Activated naive CD8-positive, alpha-beta T cell treated with anti-CD3 and anti-CD28 coated beads, Interleukin-2, amount 50 U/mL, for 24 hours (primary cell): ENCODE data around the gene KRTAP1-5.
"Not testable (repeated sequence)": the region's sequence is repeated elsewhere in the genome, so short reads cannot be mapped to it uniquely, and the experiment has no call there.

Source experiments
- ATAC-seq: fragments of 150-1000 bp; cut with Tn5 transposase; one replicate; pipeline ENCODE4 v1.10.0; 2021
- DNase-seq: peaks from one replicate; pipeline ENCODE4 v3.0.0; 2021
- H3K27ac Mint-ChIP-seq: one replicate; pipeline ENCODE4 v1.8.0; 2021; ENCODE audit warnings: mild to moderate bottlenecking, mixed read lengths
- H3K27me3 Mint-ChIP-seq: one replicate; pipeline ENCODE4 v1.8.0; 2021; ENCODE audit warnings: mixed read lengths
- H3K36me3 Mint-ChIP-seq: one replicate; pipeline ENCODE4 v1.8.0; 2021; ENCODE audit warnings: low read depth, mixed read lengths
- H3K4me1 Mint-ChIP-seq: one replicate; pipeline ENCODE4 v1.8.0; 2021; ENCODE audit warnings: mixed read lengths
- H3K4me3 Mint-ChIP-seq: one replicate; pipeline ENCODE4 v1.8.0; 2021; ENCODE audit warnings: mild to moderate bottlenecking, moderate library complexity, mixed read lengths
- H3K9me3 Mint-ChIP-seq: one replicate; pipeline ENCODE4 v1.8.0; 2021; ENCODE audit warnings: mixed read lengths

KRTAP1-5 gene

GRCh38 chr17:41002814-41003213, 24.2 kb downstream of the KRTAP1-5 start:
- Mint-ChIP-seq H3K36me3 (no peaks in the 10 kb centered on the region), H3K27ac (no peak overlapping the region), H3K4me1 (no peaks in the 10 kb centered on the region), H3K9me3 (no peaks in the 10 kb centered on the region), H3K4me3 (no peak overlapping the region), H3K27me3 (peaks cover 26% of the 10 kb centered on the region)
- ATAC-seq (no peak), DNase-seq (no peak)

- no peaks in the 10 kb centered on the region for H3K4me1 Mint-ChIP-seq
- DNase-seq: no peak
- no peaks in the 10 kb centered on the region for H3K36me3 Mint-ChIP-seq
- no peak for ATAC-seq
- peaks cover 33% of the 10 kb centered on the region for H3K27me3 Mint-ChIP-seq
- H3K4me3 Mint-ChIP-seq: no peak overlapping the region
- no peaks in the 10 kb centered on the region for H3K9me3 Mint-ChIP-seq
- H3K27ac Mint-ChIP-seq: no peak overlapping the region
Observed at GRCh38 chr17:41001795-41002194, 25.2 kb downstream of the KRTAP1-5 start.

GRCh38 chr17:40999563-40999962, 27.4 kb downstream of the KRTAP1-5 start, which contains the start of gene KRTAP3-2:
Gene KRTAP3-2, minus strand, starts transcription at chr17:40999906. Its CDS starts 53 bp downstream, at chr17:40999853.
- H3K27ac Mint-ChIP-seq: not testable (repeated sequence)

GRCh38 chr17:40997361-40997760, 29.6 kb downstream of the KRTAP1-5 start:
- Mint-ChIP-seq H3K36me3 (no peaks in the 10 kb centered on the region), H3K27ac (no peak overlapping the region), H3K4me1 (no peaks in the 10 kb centered on the region), H3K9me3 (no peaks in the 10 kb centered on the region), H3K27me3 (peaks cover 51% of the 10 kb centered on the region), H3K4me3 (no peak overlapping the region)
- no peak for ATAC-seq
- DNase-seq: no peak

More at GRCh38 chr17:40999563-40999962, 27.4 kb downstream of the KRTAP1-5 start, which contains the start of gene KRTAP3-2:
- H3K4me1 Mint-ChIP-seq, DNase-seq, H3K4me3 Mint-ChIP-seq, ATAC-seq, H3K9me3 Mint-ChIP-seq, H3K36me3 Mint-ChIP-seq: not testable (repeated sequence)
- peaks cover 41% of the 10 kb centered on the region for H3K27me3 Mint-ChIP-seq

- no peak overlapping the region for H3K4me3 Mint-ChIP-seq
- no peaks in the 10 kb centered on the region for H3K4me1 Mint-ChIP-seq
- peaks cover 49% of the 10 kb centered on the region for H3K27me3 Mint-ChIP-seq
- H3K27ac Mint-ChIP-seq: no peak overlapping the region
- ATAC-seq: no peak
- DNase-seq: no peak
- H3K36me3 Mint-ChIP-seq: no peaks in the 10 kb centered on the region
- no peaks in the 10 kb centered on the region for H3K9me3 Mint-ChIP-seq
Observed at GRCh38 chr17:40996829-40997228, 30.2 kb downstream of the KRTAP1-5 start.

- H3K36me3 Mint-ChIP-seq: no peaks in the 10 kb centered on the region
- H3K4me3 Mint-ChIP-seq: no peak overlapping the region
- ATAC-seq: no peak
- peaks cover 41% of the 10 kb centered on the region for H3K27me3 Mint-ChIP-seq
- no peaks in the 10 kb centered on the region for H3K4me1 Mint-ChIP-seq
- H3K9me3 Mint-ChIP-seq: no peaks in the 10 kb centered on the region
- no peak for DNase-seq
- H3K27ac Mint-ChIP-seq: no peak overlapping the region
Observed at GRCh38 chr17:40995116-40995515, 31.9 kb downstream of the KRTAP1-5 start.

- H3K4me3 Mint-ChIP-seq: no peak within 1 kb of the TSS
- no peaks in the 10 kb centered on the region for H3K4me1 Mint-ChIP-seq
- H3K27ac Mint-ChIP-seq: no peak within 1 kb of the TSS
- no peaks in the 10 kb centered on the region for H3K36me3 Mint-ChIP-seq
- ATAC-seq (no peak), DNase-seq (no peak)
- no peaks in the 10 kb centered on the region for H3K9me3 Mint-ChIP-seq
- peaks cover 37% of the 10 kb centered on the region for H3K27me3 Mint-ChIP-seq
Observed at GRCh38 chr17:40993839-40994238, 33.2 kb downstream of the KRTAP1-5 start, which contains the start of gene KRTAP3-3. Gene KRTAP3-3, minus strand, starts transcription at chr17:40994164. Its CDS starts 67 bp downstream, at chr17:40994097.

GRCh38 chr17:40993084-40993483, 33.9 kb downstream of the KRTAP1-5 start:
- H3K36me3 Mint-ChIP-seq: no peaks in the 10 kb centered on the region
- H3K4me1 Mint-ChIP-seq: no peaks in the 10 kb centered on the region
- ATAC-seq (no peak), DNase-seq (no peak)
- H3K27ac Mint-ChIP-seq: no peak overlapping the region
- no peak overlapping the region for H3K4me3 Mint-ChIP-seq
- no peaks in the 10 kb centered on the region for H3K9me3 Mint-ChIP-seq
- H3K27me3 Mint-ChIP-seq: peaks cover 32% of the 10 kb centered on the region

GRCh38 chr17:40992666-40993065, 34.3 kb downstream of the KRTAP1-5 start:
- Mint-ChIP-seq H3K36me3 (no peaks in the 10 kb centered on the region), H3K4me3 (no peak overlapping the region)
- DNase-seq: no peak

GRCh38 chr17:40986920-40987319, 40.1 kb downstream of the KRTAP1-5 start:
- DNase-seq: no peak
- H3K27ac Mint-ChIP-seq: no peak overlapping the region
- no peaks in the 10 kb centered on the region for H3K9me3 Mint-ChIP-seq
- peaks cover 8% of the 10 kb centered on the region for H3K27me3 Mint-ChIP-seq
- no peak overlapping the region for H3K4me3 Mint-ChIP-seq
- no peaks in the 10 kb centered on the region for H3K36me3 Mint-ChIP-seq
- peaks cover 4% of the 10 kb centered on the region for H3K4me1 Mint-ChIP-seq
- ATAC-seq: no peak

More at GRCh38 chr17:40992666-40993065, 34.3 kb downstream of the KRTAP1-5 start:
- ATAC-seq: no peak
- peaks cover 33% of the 10 kb centered on the region for H3K27me3 Mint-ChIP-seq
- H3K4me1 Mint-ChIP-seq: peaks cover 2% of the 10 kb centered on the region
- no peak overlapping the region for H3K27ac Mint-ChIP-seq
- no peaks in the 10 kb centered on the region for H3K9me3 Mint-ChIP-seq

- ATAC-seq: no peak
- no peak for DNase-seq
- no peak within 1 kb of the TSS for H3K27ac Mint-ChIP-seq
Observed at GRCh38 chr17:40984226-40984625, 42.8 kb downstream of the KRTAP1-5 start, which contains the start of gene KRT40. Gene KRT40, minus strand, starts transcription at chr17:40984326. Its CDS starts 53 bp downstream, at chr17:40984273.

GRCh38 chr17:40981115-40981514, 45.9 kb downstream of the KRTAP1-5 start:
- Mint-ChIP-seq H3K4me3 (no peak overlapping the region), H3K27ac (no peak overlapping the region), H3K4me1 (no peaks in the 10 kb centered on the region), H3K27me3 (peaks cover 7% of the 10 kb centered on the region), H3K9me3 (no peaks in the 10 kb centered on the region), H3K36me3 (no peaks in the 10 kb centered on the region)
- ATAC-seq (no peak), DNase-seq (no peak)

More at GRCh38 chr17:40984226-40984625, 42.8 kb downstream of the KRTAP1-5 start, which contains the start of gene KRT40:
- H3K36me3 Mint-ChIP-seq: no peaks in the 10 kb centered on the region
- H3K4me1 Mint-ChIP-seq: peaks cover 4% of the 10 kb centered on the region
- no peaks in the 10 kb centered on the region for H3K9me3 Mint-ChIP-seq
- H3K4me3 Mint-ChIP-seq: no peak within 1 kb of the TSS
- peaks cover 11% of the 10 kb centered on the region for H3K27me3 Mint-ChIP-seq

- Mint-ChIP-seq H3K4me1 (no peaks in the 10 kb centered on the region), H3K27ac (no peak overlapping the region), H3K27me3 (peaks cover 8% of the 10 kb centered on the region), H3K9me3 (no peaks in the 10 kb centered on the region), H3K36me3 (no peaks in the 10 kb centered on the region), H3K4me3 (no peak overlapping the region)
- ATAC-seq: no peak
- DNase-seq: no peak
Observed at GRCh38 chr17:40980596-40980995, 46.4 kb downstream of the KRTAP1-5 start.

GRCh38 chr17:40980117-40980516, 46.9 kb downstream of the KRTAP1-5 start:
- no peak for DNase-seq
- Mint-ChIP-seq H3K9me3 (no peaks in the 10 kb centered on the region), H3K4me1 (no peaks in the 10 kb centered on the region), H3K27ac (no peak overlapping the region), H3K27me3 (peaks cover 12% of the 10 kb centered on the region), H3K4me3 (no peak overlapping the region), H3K36me3 (no peaks in the 10 kb centered on the region)
- ATAC-seq: no peak

GRCh38 chr17:40978575-40979151, 48.3 kb downstream of the KRTAP1-5 start:
- DNase-seq (no peak), ATAC-seq (no peak)
- H3K4me3 Mint-ChIP-seq: no peak overlapping the region
- H3K9me3 Mint-ChIP-seq: no peaks in the 10 kb centered on the region
- H3K4me1 Mint-ChIP-seq: no peaks in the 10 kb centered on the region
- no peak overlapping the region for H3K27ac Mint-ChIP-seq
- H3K27me3 Mint-ChIP-seq: peaks cover 13% of the 10 kb centered on the region
- no peaks in the 10 kb centered on the region for H3K36me3 Mint-ChIP-seq
